HEK293 (cell line): Measurements from ENCODE around the gene CEP85L.
A peak's percentile ranks its signal among the peaks of the same experiment; 100 is the strongest.

Source experiments
- CTCF ChIA-PET: fragments of 350-600 bp; formaldehyde crosslinking; extraction: SDS; loops from one replicate; lab custom pipeline; 2021; ENCODE audit warnings: antibody characterized with exemption; lab: Yijun Ruan, JAX
- POLR2A ChIA-PET: fragments of 300-600 bp; formaldehyde crosslinking; extraction: SDS; loops from one replicate; lab custom pipeline; 2020; ENCODE audit warnings: antibody characterized with exemption, inconsistent platforms; lab: Yijun Ruan, JAX
- H3K27ac ChIP-seq: fragments of 200-500 bp; sonication (Bioruptor generic); 2 replicates; pipeline ENCODE4 v1.5.1; 2014; ENCODE audit warnings: low read depth, low read length, control low read depth, inconsistent platforms; ENCODE audit errors: extremely low read depth
- H3K36me3 ChIP-seq, 2 experiments: fragments of 200-500 bp in 1 of 2; sonication (Bioruptor generic) in 1 of 2; 1 replicate in 1 of 2; 2 replicates in 1 of 2; pipeline ENCODE4 v1.5.1; 2014 to 2017; ENCODE audit warnings: inconsistent platforms in 2 of 2, low read length in 2 of 2; ENCODE audit not compliant: control insufficient read depth in 2 of 2, insufficient read depth in 1 of 2
- H3K4me1 ChIP-seq: fragments of 200-500 bp; sonication (Bioruptor generic); 2 replicates; pipeline ENCODE4 v1.5.1; 2014; ENCODE audit warnings: mild to moderate bottlenecking, low read length, inconsistent platforms; ENCODE audit not compliant: control insufficient read depth, insufficient read depth
- H3K4me3 ChIP-seq: 2 replicates; pipeline ENCODE4 v1.5.1; 2011; ENCODE audit warnings: low read depth, mild to moderate bottlenecking, control low read depth, low read length, moderate library complexity
- H3K9me3 ChIP-seq: fragments of 200-500 bp; sonication (Bioruptor generic); 2 replicates; pipeline ENCODE4 v1.5.1; 2014; ENCODE audit warnings: low read depth, low read length, inconsistent platforms; ENCODE audit not compliant: control insufficient read depth, insufficient read depth
- AEBP2 ChIP-seq: fragments of 450-650 bp; formaldehyde crosslinking; IDR thresholded peaks from 2 replicates; pipeline ENCODE4 v1.5.1; 2016; ENCODE audit warnings: missing biosample characterization, missing genetic modification characterization, borderline replicate concordance
- GFI1B ChIP-seq: fragments of 450-650 bp; formaldehyde crosslinking; IDR thresholded peaks from 2 replicates; pipeline ENCODE4 v1.5.1; 2016; ENCODE audit warnings: missing biosample characterization, missing genetic modification characterization
- HOXC10 ChIP-seq: sonication (generic); formaldehyde crosslinking; IDR thresholded peaks from 2 replicates; pipeline ENCODE4 v1.8.1; 2023; ENCODE audit warnings: mild to moderate bottlenecking, missing genetic modification reagents
- KLF10 ChIP-seq: fragments of 450-650 bp; IDR thresholded peaks from 2 replicates; pipeline ENCODE4 v1.5.1; 2018; ENCODE audit warnings: missing biosample characterization, mild to moderate bottlenecking, missing genetic modification characterization
- PRDM1 ChIP-seq: fragments of 450-650 bp; formaldehyde crosslinking; IDR thresholded peaks from 2 replicates; pipeline ENCODE4; 2016; ENCODE audit warnings: missing biosample characterization, missing genetic modification characterization
- TRIM28 ChIP-seq: IDR thresholded peaks from 2 replicates; pipeline ENCODE4 v1.6.1; 2011; ENCODE audit warnings: low read length, control low read depth, borderline replicate concordance
- ZBTB48 ChIP-seq: fragments of 450-650 bp; formaldehyde crosslinking; IDR thresholded peaks from 2 replicates; pipeline ENCODE4 v1.5.1; 2016; ENCODE audit warnings: missing biosample characterization, missing genetic modification characterization
- ZNF114 ChIP-seq: fragments of 450-650 bp; formaldehyde crosslinking; IDR thresholded peaks from 2 replicates; pipeline ENCODE4 v1.5.0; 2017; ENCODE audit warnings: missing biosample characterization, missing genetic modification characterization
- ZNF132 ChIP-seq: fragments of 450-650 bp; formaldehyde crosslinking; IDR thresholded peaks from 2 replicates; pipeline ENCODE4 v1.5.1; 2017; ENCODE audit warnings: missing biosample characterization, missing genetic modification characterization, borderline replicate concordance
- ZNF184 ChIP-seq: fragments of 450-650 bp; IDR thresholded peaks from 2 replicates; pipeline ENCODE4 v1.5.1; 2018; ENCODE audit warnings: missing biosample characterization, mild to moderate bottlenecking, missing genetic modification characterization
- ZNF214 ChIP-seq: fragments of 450-650 bp; formaldehyde crosslinking; IDR thresholded peaks from 2 replicates; pipeline ENCODE4 v1.5.1; 2017; ENCODE audit warnings: missing biosample characterization, mild to moderate bottlenecking, missing genetic modification characterization, borderline replicate concordance
- ZNF311 ChIP-seq: fragments of 450-650 bp; formaldehyde crosslinking; IDR thresholded peaks from 2 replicates; pipeline ENCODE4 v1.5.1; 2017; ENCODE audit warnings: missing biosample characterization, missing genetic modification characterization, borderline replicate concordance
- ZNF335 ChIP-seq: fragments of 450-650 bp; formaldehyde crosslinking; conservative IDR thresholded peaks from 2 replicates; pipeline ENCODE4 v1.5.1; 2016; ENCODE audit warnings: missing biosample characterization, missing genetic modification characterization
- ZNF521 ChIP-seq: fragments of 450-650 bp; formaldehyde crosslinking; IDR thresholded peaks from 2 replicates; pipeline ENCODE4 v1.5.1; 2017; ENCODE audit warnings: missing biosample characterization, mild to moderate bottlenecking, missing genetic modification characterization
- ZNF549 ChIP-seq: fragments of 450-650 bp; IDR thresholded peaks from 2 replicates; pipeline ENCODE4 v1.5.1; 2018; ENCODE audit warnings: missing biosample characterization, missing genetic modification characterization, mild to moderate bottlenecking, inconsistent platforms, moderate library complexity
- ZNF610 ChIP-seq: fragments of 450-650 bp; formaldehyde crosslinking; IDR thresholded peaks from 2 replicates; pipeline ENCODE4 v1.5.1; 2016; ENCODE audit warnings: missing biosample characterization, missing genetic modification characterization, borderline replicate concordance
- ZNF621 ChIP-seq: fragments of 450-650 bp; formaldehyde crosslinking; IDR thresholded peaks from 2 replicates; pipeline ENCODE4 v1.5.1; 2017; ENCODE audit warnings: missing biosample characterization, missing genetic modification characterization
- ZNF639 ChIP-seq: fragments of 450-650 bp; formaldehyde crosslinking; IDR thresholded peaks from 2 replicates; pipeline ENCODE4 v1.5.1; 2016; ENCODE audit warnings: missing biosample characterization, missing genetic modification characterization
- ZSCAN4 ChIP-seq: fragments of 450-650 bp; formaldehyde crosslinking; IDR thresholded peaks from 2 replicates; pipeline ENCODE4 v1.5.1; 2017; ENCODE audit warnings: missing biosample characterization, missing genetic modification characterization

The CEP85L gene

GRCh38 chr6:118659513-118660217, 8.3 kb upstream of the CEP85L start:
- CTCF ChIA-PET: interaction anchor here (1.1 to 1.2 kb wide), 2 partner anchors 8 to 94 kb away, joined by 3 read pairs; partner anchors contain the start of gene CEP85L
- POLR2A ChIA-PET: interaction anchor here (0.6 to 1.4 kb wide), 2 partner anchors 8 to 10 kb away, joined by 3 to 15 read pairs; partner anchors contain the start of gene CEP85L
- H3K4me1 ChIP-seq: peaks cover 14% of the 10 kb centered on the region

DNA sequence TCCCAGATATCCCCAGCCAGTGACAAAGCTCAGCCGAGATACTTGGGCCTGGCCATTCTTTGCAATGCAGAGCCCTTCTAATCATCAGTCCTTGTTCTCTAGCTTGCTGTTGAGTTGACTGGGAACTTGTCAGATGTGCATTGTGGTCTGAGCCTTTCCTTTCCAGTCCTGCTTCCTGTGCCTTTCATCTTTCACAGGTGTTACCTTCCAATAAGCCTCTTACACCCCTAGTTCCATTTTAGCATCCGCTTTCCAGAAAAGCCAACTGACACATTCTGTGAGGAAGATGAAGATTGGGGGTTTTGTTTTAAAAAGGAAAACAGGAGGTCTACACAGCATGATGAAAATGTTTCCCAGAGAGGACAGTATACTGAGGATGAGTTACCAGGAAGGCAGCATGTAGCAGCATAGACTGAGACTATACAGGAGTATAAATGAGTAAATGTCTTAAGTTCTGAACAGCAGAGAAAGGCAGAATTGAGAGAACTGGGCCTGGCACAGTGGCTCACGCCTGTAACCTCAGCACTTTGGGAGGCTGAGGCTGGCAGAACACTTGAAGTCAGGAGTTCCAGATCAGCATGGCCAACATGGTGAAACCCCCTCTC, 5.6 kb upstream of the CEP85L start:
- TF ChIP-seq ZNF549 (tag by site-specific recombination): no peak
- TF ChIP-seq ZNF132 (tag by site-specific recombination): no peak
- no peak for TF ChIP-seq ZSCAN4 (tag by site-specific recombination)
- no peak for TF ChIP-seq ZNF610 (tag by site-specific recombination)
- no peak for TF ChIP-seq PRDM1 (tag by site-specific recombination)
- TF ChIP-seq AEBP2: no peak
- TF ChIP-seq ZNF114 (tag by site-specific recombination): no peak
- TF ChIP-seq HOXC10 (CRISPR knock-in tag): no peak
- TF ChIP-seq TRIM28: no peak
- TF ChIP-seq ZNF521 (tag by site-specific recombination): no peak
- no peaks in the 10 kb centered on the region for H3K36me3 ChIP-seq
- H3K27ac ChIP-seq: no peak overlapping the region
- no peak overlapping the region for H3K4me3 ChIP-seq
- POLR2A ChIA-PET: no interaction called here
- peaks cover 14% of the 10 kb centered on the region for H3K4me1 ChIP-seq
- H3K9me3 ChIP-seq: no peaks in the 10 kb centered on the region
- CTCF ChIA-PET: interaction anchor here (0.6 to 1.0 kb wide), 2 partner anchors 49 to 350 kb away, joined by 3 to 4 read pairs; no protein-coding TSS in a partner anchor

More at GRCh38 chr6:118659513-118660217, 8.3 kb upstream of the CEP85L start:
- TF ChIP-seq ZNF214 (tag by site-specific recombination): no peak
- no peak for TF ChIP-seq GFI1B (tag by site-specific recombination)
- peak; percentile 67 for TF ChIP-seq ZNF335 (tag by site-specific recombination)
- no peak for TF ChIP-seq KLF10 (tag by site-specific recombination)
- TF ChIP-seq ZNF639 (tag by site-specific recombination): no peak
- TF ChIP-seq ZNF184 (tag by site-specific recombination): no peak
- TF ChIP-seq ZNF311: no peak
- no peak for TF ChIP-seq ZNF621
- 0 out of 2 replicates have a peak, but pooled peaks have one; percentile 20 for TF ChIP-seq ZBTB48 (tag by site-specific recombination)
- no peaks in the 10 kb centered on the region for H3K9me3 ChIP-seq
- peak overlapping the region; percentile 34 for H3K27ac ChIP-seq
- no peaks in the 10 kb centered on the region for H3K36me3 ChIP-seq
- H3K4me3 ChIP-seq: no peak overlapping the region
